Fibroblast of villous mesenchyme (primary cell): ENCODE data around the gene KLHL3. TPM values are rescaled to one million over a fixed set of nuclear protein-coding genes. Genes with fewer than 3 reads are reported as not detected.
A peak's percentile ranks its signal among the peaks of the same experiment; 100 is the strongest.
"Not testable (repeated sequence)": the region's sequence is repeated elsewhere in the genome, so short reads cannot be mapped to it uniquely, and the experiment has no call there.

ENCODE experiments used
- DNase-seq: peaks from one replicate; pipeline ENCODE4 v3.0.0-alpha.2; 2010; ENCODE audit warnings: low read depth
- H3K4me3 ChIP-seq: 2 replicates; pipeline ENCODE4 v1.5.1; 2011; ENCODE audit warnings: low read depth, mild to moderate bottlenecking, low read length
- CTCF ChIP-seq: IDR thresholded peaks from 2 replicates; pipeline ENCODE4 v1.5.1; 2012; ENCODE audit warnings: low read depth, mild to moderate bottlenecking, low read length; ENCODE audit not compliant: insufficient read depth
- total RNA-seq: library from RNA; depleted of rRNA; stranded (reverse); fragments of >200 nt; gene quantifications from 2 replicates; pipeline ENCODE4 v1.2.3, GENCODE V29; 2012

The KLHL3 gene
- total RNA-seq, result 1.9 and 3.0 TPM in 2 replicates

DNA sequence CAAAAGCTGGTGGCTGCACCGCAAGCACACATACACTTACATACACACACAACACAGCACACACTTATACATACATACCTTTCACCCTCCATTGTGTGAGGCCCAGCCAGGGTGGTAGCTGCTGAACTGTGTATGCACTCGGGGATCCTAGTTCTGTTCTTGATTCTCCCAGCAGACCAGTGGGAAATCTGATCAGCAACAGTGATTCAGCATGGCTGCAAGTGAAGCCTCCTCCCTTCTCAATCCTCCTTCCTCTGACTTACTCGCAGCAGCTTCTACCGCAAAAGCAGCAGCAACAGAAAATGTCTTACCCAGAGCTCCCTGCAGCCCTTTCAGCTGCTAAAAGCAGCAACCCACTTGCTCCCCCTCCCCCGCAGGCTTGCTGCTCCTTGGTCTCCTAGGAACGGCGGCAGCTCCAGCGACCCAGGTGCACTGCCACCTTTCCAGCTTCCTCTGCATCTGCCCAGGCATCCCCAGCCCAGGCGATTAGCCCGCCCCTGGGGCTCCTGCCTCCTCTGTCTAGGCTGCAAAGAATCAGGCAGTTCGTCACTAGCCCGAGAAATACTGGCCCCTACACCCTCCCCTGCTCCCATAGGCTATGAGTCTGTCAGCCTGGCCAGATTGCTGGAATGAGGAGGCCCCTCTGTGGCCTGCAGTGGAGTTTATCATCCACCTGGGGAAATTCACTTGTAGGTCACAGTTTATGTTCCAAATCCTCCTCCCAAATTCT, at the start of gene KLHL3:
Gene KLHL3, minus strand, starts transcription at position 535 of the 730 bp plus-strand sequence. Its CDS starts 443 bp downstream, at position 92.
- peak within 1 kb of the TSS; percentile 30 for H3K4me3 ChIP-seq
- peak; percentile 25 for DNase-seq
- TF ChIP-seq CTCF, result no peak

DNA sequence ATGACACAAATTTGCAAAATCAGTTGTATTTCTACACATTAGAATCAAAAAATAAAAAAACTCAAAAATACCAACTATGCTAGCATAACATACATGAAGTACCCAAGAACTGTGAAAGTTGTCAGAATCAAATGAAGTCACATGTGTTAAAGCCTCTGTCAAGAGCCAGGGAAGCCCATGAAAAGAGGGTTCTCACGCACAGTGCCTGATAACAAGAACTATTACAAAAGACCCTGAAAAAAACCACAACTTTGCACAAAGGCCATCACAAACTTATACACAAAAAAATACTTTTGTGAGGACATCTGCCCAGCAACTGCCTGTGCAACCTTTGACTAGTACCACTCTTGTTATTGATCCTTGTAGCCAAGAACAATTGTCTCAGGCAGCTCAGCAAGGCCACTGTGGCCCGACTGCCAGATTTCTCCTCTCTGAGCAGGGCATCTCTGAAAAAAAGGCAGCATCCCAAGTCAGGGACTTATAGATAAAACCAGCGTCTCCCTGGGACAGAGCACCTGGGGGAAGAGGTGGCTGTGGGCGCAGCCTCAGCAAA, 47.2 kb upstream of the KLHL3 start:
- TF ChIP-seq CTCF, result no peak
- H3K4me3 ChIP-seq, result no peak overlapping the region

DNA sequence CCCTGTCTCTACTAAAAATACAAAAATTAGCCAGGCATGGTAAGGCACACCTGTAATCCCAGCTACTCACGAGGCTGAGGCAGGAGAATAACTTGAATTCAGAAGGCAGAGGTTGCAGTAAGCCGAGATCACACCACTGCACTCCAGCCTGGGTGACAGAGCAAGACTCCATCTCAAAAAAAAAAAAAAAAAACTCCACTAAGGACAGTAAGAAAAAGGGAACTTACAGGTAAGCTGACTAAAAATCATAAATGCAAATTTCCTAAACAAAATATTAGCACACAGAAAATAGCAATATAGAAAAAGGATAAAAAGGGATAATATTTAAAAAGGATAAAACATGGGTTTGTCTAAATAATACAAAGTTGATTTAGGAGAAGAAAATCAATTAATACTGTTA, 46.2 kb upstream of the KLHL3 start:
- no peak for TF ChIP-seq CTCF
- H3K4me3 ChIP-seq, result no peak overlapping the region
- no peak for DNase-seq

More for the DNA sequence above, 47.2 kb upstream of the KLHL3 start:
- no peak for DNase-seq

DNA sequence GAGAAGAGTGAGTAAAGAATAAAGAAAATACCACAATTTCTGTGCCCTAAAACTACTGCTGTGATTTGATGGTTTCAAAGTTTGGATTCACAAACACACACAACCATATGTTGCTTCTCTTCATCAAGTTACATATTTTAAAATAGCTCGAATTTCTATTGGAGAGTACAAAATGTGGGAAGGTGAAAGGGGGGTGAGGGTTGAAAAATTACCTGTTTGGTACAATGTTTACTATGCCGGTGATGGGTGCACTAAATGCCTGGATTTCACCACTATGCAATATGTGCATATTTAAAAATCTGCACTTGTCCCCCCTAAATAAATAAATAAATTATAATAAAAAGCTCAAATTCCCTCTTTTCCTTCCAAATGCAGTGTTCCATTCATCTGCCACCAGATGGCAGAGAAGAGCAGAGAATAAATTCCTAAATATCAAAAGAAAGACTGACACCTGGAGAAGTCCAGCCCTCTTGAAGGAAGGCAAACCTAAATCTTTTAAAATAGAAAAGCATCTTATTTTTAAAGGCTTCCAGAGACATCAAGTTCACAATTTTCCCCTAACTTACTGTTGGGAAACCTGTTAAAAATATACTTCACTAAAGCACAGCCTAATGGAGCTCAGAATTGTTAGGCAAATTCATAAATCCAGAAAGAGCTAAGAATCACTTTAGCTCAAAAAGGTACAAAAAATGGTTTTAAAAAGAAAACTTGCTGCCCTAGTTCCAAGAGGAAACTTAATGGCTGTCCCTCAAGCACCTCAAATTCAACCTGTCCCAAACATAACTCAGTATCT, 43.1 kb upstream of the KLHL3 start:
- peak; percentile 53 for DNase-seq
- peak; percentile 81 for TF ChIP-seq CTCF
- no peak overlapping the region for H3K4me3 ChIP-seq

- not testable (repeated sequence) for H3K4me3 ChIP-seq, DNase-seq
Measured at GRCh38 chr5:137767937-137768336, 32.0 kb upstream of the KLHL3 start.

GRCh38 chr5:137761566-137761965, 25.7 kb upstream of the KLHL3 start:
- H3K4me3 ChIP-seq, result no peak overlapping the region
- DNase-seq, result peak; percentile 6
- TF ChIP-seq CTCF, result no peak
